ENCODE results near the gene FLAD1. TPM values are rescaled to one million over a fixed set of nuclear protein-coding genes. Genes with fewer than 3 reads are reported as not detected.

FLAD1 gene
- total and polyA plus RNA-seq, 2 of the 8 experiments (the other 6 are each of a cell fraction or from before 2014, with no cell fraction given), result 104 to 143 TPM

DNA sequence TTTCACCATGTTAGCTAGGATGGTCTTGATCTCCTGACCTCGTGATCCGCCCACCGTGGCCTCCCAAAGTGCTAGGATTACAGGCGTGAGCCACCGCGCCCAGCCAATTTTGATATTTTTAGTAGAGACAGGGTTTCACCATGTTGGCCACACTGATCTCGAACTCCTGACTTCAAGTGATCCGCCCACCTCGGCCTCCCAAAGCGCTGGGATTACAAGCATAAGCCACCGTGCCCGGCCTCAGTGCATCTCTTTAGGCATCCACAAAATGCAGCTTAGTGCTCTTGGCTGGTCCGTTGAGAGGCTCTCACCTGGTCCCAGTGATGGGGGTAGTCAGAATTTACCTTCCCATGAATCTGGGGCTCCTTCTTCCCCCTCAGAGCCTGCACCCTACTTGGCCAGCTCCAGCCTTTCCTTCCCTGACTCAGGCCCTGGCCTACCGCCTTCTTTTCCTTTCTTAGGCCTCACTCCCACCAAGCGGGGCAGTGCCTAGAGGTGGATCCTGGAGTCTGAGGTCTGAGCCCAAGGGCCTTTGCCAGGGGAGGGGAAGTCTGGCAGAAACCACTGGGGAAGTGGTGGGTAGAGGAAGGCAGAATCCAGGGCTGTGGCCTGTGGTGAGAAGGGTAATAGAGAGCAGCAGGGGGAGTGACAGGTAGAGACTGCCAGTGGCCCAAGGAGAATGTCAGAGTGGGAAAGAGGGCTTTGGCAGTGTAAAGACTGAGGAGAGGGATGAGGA lies 14.0 kb downstream of the FLAD1 start:
- H2AK5ac ChIP-seq (ENCODE audit: low read depth, low read length), result no peak overlapping the region
- H3K4me3 ChIP-seq (ENCODE audit: extremely low read depth in 1 of 4, insufficient read depth in 2 of 4, low read depth in 3 of 4, low read length in 4 of 4), result no peak overlapping the region
- H3K27ac ChIP-seq (ENCODE audit: low read depth, low read length), result no peak overlapping the region
- H3K9ac ChIP-seq (replicated peaks in 1 of 4; ENCODE audit: extremely low read depth in 1 of 4, low read depth in 3 of 4, low read length in 3 of 4), result no peak overlapping the region
- H2BK15ac ChIP-seq (ENCODE audit: low read length), result 0 out of 2 replicates have a peak overlapping the region, but pooled peaks have one; percentile 72
- CTCF ChIA-PET (ENCODE audit: partially characterized antibody), result interaction anchor here (0.9 to 14.0 kb wide), 14 partner anchors 18 to 169 kb away, joined by 3 to 334 read pairs (median 10); partner anchors contain the start of genes CKS1B, EFNA4, FLAD1 and PBXIP1
- no peak overlapping the region for H3K4me2 ChIP-seq (ENCODE audit: insufficient read depth in 1 of 2, low read depth in 2 of 2, low read length in 2 of 2)
- H3K14ac ChIP-seq (ENCODE audit: insufficient read length), result no peak overlapping the region
- no peak overlapping the region for H2BK5ac ChIP-seq (ENCODE audit: low read depth, low read length)
- 92% methylated on average over 14 of the region's 15 CpGs; no CpG with 5 or more reads in 1 of the 2 experiments for WGBS, 2 experiments (ENCODE audit: extremely low coverage in 1 of 2, insufficient coverage in 1 of 2, insufficient read length in 1 of 2, insufficient replicate concordance in 2 of 2, low coverage in 1 of 2, low lambda C conversion rate in 2 of 2, missing lambda C conversion rate in 1 of 2)
- H2AFZ ChIP-seq (ENCODE audit: low read length), result no peak overlapping the region
- no peak overlapping the region for H3K23ac ChIP-seq (ENCODE audit: insufficient read length)
- FAIRE-seq (no peak), DNase-seq (ENCODE audit: low read depth in 1 of 2, low spot score in 2 of 2) (no peak)
- H4K91ac ChIP-seq (replicated peaks; ENCODE audit: insufficient read length, low read length), result no peak overlapping the region
- H3K4ac ChIP-seq (replicated peaks; ENCODE audit: insufficient read length, low read depth, low read length), result no peak overlapping the region
- H3K18ac ChIP-seq (ENCODE audit: extremely low read depth, low read length), result no peak overlapping the region
- POLR2A ChIA-PET (ENCODE audit: partially characterized antibody), result interaction anchor here (1.3 to 42.8 kb wide), 6 partner anchors 10 to 61 kb away, joined by 3 to 702 read pairs (median 17); partner anchors contain the start of genes CKS1B, FLAD1, PBXIP1 and PMVK
- H3K9me3 ChIP-seq (ENCODE audit: insufficient read depth in 2 of 2, low read depth in 1 of 2, low read length in 1 of 2), result no peaks in the 10 kb centered on the region
- H3K23me2 ChIP-seq (ENCODE audit: low read depth, low read length), result peaks cover 12% of the 10 kb centered on the region; the same call in 1 of the 2 replicates
- no peaks in the 10 kb centered on the region for H3K27me3 ChIP-seq (replicated peaks in 1 of 4; ENCODE audit: control insufficient read depth in 3 of 4, extremely low read depth in 1 of 4, insufficient read depth in 3 of 4, low read length in 3 of 4)
- peaks cover 0 to 9% (median 4%) of the 10 kb centered on the region in 4 experiments; a peak in 4 of 7 replicates for H3K4me1 ChIP-seq (replicated peaks in 1 of 4; ENCODE audit: control insufficient read depth in 3 of 4, insufficient read depth in 4 of 4, low read length in 3 of 4)
- H2BK20ac ChIP-seq (ENCODE audit: low read length), result no peak overlapping the region
- H4K5ac ChIP-seq (ENCODE audit: insufficient read length, low read depth, low read length), result no peak overlapping the region
- no peaks in the 10 kb centered on the region for H4K20me1 ChIP-seq (replicated peaks in 1 of 2; ENCODE audit: control insufficient read depth in 1 of 2, insufficient read depth in 2 of 2, low read length in 2 of 2)
- H3K36me3 ChIP-seq (ENCODE audit: control insufficient read depth in 2 of 4, insufficient read depth in 4 of 4, low read length in 3 of 4), result peaks cover 0 to 3% (median 1%) of the 10 kb centered on the region in 4 experiments; a peak in 3 of 8 replicates
- 0 out of 2 replicates have a peak overlapping the region, but pooled peaks have one; percentile 84 for H2BK12ac ChIP-seq (ENCODE audit: low read depth, low read length)
- no peaks in the 10 kb centered on the region for H3K79me1 ChIP-seq (ENCODE audit: low read depth, low read length)
- H3K79me2 ChIP-seq (ENCODE audit: control insufficient read depth in 1 of 2, insufficient read depth in 2 of 2, low read length in 2 of 2), result no peaks in the 10 kb centered on the region
- H2BK120ac ChIP-seq (replicated peaks; ENCODE audit: low read depth, low read length), result no peak overlapping the region
- no peak overlapping the region for H4K8ac ChIP-seq (ENCODE audit: extremely low read depth, insufficient read depth, low read length)
- H3K56ac ChIP-seq (replicated peaks; ENCODE audit: insufficient read length, low read depth, low read length), result no peak overlapping the region
- TF ChIP-seq, protein P1, sequence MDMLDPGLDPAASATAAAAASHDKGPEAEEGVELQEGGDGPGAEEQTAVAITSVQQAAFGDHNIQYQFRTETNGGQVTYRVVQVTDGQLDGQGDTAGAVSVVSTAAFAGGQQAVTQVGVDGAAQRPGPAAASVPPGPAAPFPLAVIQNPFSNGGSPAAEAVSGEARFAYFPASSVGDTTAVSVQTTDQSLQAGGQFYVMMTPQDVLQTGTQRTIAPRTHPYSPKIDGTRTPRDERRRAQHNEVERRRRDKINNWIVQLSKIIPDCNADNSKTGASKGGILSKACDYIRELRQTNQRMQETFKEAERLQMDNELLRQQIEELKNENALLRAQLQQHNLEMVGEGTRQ (IDR thresholded peaks at IDR 0.05; ENCODE audit: low read length), result no peak
- TF ChIP-seq SUZ12 (IDR thresholded peaks at IDR 0.05; ENCODE audit: low read length), result no peak
- no peak for TF ChIP-seq KDM4A (IDR thresholded peaks at IDR 0.05; ENCODE audit: low read depth, low read length, severe bottlenecking)
- no peak for TF ChIP-seq SP2 (IDR thresholded peaks at IDR 0.05; ENCODE audit: low read length)
- TF ChIP-seq POLR2AphosphoS5 (IDR thresholded peaks at IDR 0.05; ENCODE audit: low read depth, low read length), result no peak
- TF ChIP-seq SRF (IDR thresholded peaks at IDR 0.05; ENCODE audit: low read depth, low read length), result no peak
- TF ChIP-seq, protein P2, sequence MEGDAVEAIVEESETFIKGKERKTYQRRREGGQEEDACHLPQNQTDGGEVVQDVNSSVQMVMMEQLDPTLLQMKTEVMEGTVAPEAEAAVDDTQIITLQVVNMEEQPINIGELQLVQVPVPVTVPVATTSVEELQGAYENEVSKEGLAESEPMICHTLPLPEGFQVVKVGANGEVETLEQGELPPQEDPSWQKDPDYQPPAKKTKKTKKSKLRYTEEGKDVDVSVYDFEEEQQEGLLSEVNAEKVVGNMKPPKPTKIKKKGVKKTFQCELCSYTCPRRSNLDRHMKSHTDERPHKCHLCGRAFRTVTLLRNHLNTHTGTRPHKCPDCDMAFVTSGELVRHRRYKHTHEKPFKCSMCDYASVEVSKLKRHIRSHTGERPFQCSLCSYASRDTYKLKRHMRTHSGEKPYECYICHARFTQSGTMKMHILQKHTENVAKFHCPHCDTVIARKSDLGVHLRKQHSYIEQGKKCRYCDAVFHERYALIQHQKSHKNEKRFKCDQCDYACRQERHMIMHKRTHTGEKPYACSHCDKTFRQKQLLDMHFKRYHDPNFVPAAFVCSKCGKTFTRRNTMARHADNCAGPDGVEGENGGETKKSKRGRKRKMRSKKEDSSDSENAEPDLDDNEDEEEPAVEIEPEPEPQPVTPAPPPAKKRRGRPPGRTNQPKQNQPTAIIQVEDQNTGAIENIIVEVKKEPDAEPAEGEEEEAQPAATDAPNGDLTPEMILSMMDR (IDR thresholded peaks at IDR 0.05; ENCODE audit: control extremely low read depth in 1 of 3, insufficient read depth in 1 of 3, low read depth in 1 of 3, low read length in 3 of 3), result no peak
- TF ChIP-seq RFX5 (IDR thresholded peaks at IDR 0.05; ENCODE audit: borderline replicate concordance, low read depth, low read length), result no peak

Data from H1 (cell line).